Activated T-helper 1 cell treated with Interleukin-2 at 50 U/mL for 16 hours (primary cell): ENCODE measurements around the gene STX8.

Experiments used
- DNase-seq: peaks from one replicate; pipeline ENCODE4 v3.0.0-alpha.2; 2020; ENCODE audit warnings: low read depth

The STX8 gene

GRCh38 chr17:9439851-9440250 lies 135.8 kb downstream of the STX8 start:
- no peak for DNase-seq

DNA sequence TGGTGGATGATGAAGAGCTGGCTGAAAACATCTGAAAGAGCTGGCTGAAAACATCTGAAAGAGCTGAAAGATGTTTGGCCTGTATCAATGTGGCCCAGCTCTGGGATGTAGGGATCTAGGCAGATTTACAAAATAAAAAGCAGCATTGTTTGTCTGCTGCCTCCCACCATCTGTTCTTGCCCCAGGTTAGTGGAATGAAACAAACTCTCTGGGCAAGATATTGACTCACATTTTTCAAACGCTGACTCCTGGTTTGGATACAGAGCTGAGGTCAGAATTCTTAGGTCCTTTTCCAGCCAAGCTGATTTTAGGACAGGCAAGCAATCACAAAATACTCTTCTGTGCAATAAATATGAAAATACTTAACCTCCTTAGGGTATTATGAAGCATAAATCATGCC lies 139.0 kb downstream of the STX8 start:
- DNase-seq = no peak

DNA sequence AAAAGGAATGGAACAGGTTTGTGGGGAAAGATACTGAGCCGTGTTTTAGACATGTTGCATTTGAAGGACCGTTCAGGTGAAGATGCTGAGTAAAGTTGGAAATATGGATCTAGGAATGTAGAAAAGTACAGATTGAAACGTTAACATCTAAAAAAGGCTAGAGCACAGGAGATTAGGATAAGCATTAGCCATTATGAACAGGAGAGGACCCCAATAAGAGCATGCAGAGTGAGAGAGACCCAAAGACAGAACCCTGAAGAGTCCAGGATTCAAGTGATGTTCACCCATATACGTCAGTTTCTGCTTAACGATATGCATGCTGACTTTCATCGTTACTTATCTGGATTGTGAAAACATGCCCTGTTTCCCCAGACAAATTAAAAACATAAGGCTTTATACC lies 140.5 kb downstream of the STX8 start:
- DNase-seq = no peak

- no peak for DNase-seq
These were observed 141.0 kb downstream of the STX8 start for GRCh38 chr17:9434642-9435057.

GRCh38 chr17:9432934-9433421 lies 142.6 kb downstream of the STX8 start:
- no peak for DNase-seq

DNA sequence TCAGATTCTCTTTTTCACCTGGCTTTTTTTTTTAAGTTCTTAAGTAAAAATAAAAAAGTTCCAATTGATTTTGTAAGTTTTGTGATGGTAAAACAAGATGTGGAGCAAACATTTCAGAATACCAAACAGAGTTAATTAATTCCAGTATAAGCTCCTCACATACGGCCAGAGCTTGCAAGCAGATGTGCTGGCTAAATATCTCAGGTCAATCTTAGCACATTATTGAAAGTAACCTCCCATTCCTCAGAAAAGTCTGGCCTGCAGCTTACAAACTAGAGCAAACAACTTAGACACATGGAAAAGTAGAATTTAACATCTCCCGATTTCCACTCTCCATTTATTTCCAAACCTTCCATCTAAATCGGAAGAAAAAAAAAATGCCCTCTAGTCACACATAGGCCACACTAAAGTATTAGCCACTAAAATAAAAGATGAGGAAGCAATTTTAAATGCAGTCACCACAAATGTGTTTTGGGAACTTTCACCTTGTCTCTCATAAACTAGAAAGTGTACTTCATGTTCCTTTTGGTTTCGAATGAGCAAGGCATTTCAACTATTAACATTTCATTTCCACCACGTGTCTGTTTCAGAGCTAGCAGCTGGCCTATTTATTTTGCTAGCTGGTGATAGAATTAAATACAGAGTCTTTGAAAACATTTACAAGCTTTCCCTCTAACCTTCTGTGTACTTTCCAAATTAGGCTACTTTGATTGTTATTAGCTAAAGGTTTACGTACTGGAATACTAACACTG lies 143.3 kb downstream of the STX8 start:
- no peak for DNase-seq

DNA sequence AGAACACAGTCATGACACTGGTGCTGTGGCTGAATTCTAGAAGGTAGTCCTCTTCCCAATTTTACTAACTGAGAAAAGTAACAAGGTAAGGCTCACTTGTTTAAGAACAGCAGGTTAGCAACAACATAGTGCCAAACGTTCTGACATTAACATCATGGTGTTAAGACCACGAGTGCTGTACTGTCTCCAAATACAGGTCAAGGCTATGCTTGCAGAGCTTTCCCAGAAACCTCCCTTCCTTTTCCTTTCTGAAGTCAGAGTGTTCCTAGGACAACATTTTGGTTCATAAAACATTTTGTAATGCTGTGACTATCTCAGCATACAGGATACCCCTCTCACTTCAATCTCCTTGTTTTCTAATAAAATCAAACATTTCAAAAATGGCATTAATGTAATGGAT lies 144.0 kb downstream of the STX8 start:
- no peak for DNase-seq

DNA sequence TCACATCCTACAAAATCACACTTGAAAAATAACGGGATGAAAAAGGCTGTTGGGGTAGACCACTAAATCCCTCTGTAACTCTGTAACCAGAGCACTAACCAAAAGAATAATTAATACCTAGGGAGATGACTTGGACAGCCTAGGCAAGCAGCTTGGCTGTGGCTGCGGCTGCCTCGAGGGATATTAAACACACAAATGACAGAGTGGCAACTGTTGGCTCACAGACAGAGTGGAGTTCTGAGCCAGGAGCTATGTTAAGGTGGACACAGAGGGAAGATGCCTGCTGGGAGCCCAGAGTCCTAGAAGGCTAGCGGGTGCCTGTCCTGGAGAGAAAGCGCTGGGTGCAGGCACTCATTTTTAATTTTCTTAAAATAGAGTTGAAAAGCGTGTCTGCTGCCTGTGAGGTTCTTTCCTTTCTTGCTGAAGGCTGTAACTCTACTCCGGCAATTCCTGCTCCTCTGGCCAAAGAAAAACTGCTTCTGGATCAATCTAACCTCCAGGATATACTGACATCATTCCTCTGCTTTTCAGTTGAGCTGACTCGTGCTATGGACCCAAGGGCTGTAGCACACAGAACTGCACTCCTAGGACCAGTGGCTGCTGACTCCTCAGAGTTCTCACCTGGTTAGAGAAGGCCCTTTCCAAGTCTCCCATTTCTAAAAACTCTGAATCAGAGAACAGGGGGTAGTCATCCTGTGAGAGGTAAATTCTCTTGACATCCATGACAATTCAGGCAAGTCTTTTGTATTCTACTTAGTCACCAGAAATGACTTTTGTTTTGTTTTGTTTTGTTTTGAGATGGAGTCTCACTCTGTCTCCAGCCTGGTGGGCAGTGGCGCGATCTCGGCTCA lies 147.9 kb downstream of the STX8 start:
- no peak for DNase-seq

DNA sequence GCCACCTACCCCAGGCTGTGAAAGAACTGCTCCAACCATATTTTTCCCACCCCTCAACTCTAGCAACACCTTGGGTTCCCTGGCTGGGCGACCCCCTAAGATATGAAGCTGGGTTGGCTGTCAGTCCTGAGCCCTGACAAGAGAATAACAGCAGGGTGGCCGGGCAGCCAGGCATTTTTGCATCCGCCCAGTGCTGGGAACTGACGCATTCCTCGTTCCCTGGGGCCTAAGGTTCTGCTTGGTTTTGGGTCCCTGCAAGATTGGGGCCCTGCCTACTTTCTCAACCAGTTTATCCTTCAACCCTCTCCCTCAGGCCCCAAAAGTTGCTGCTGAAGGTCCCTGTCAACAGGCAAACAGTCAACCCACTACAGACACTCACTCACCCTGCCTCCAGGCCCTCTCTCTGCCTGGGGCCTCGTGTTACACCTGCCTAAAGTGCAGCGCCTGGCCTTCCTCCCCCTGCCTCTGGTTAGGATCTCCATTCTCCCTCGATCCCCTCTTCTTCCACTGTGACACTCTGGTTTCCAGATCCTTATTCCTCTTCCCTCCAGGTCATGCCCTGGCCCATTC lies 151.5 kb downstream of the STX8 start:
- DNase-seq = no peak

DNA sequence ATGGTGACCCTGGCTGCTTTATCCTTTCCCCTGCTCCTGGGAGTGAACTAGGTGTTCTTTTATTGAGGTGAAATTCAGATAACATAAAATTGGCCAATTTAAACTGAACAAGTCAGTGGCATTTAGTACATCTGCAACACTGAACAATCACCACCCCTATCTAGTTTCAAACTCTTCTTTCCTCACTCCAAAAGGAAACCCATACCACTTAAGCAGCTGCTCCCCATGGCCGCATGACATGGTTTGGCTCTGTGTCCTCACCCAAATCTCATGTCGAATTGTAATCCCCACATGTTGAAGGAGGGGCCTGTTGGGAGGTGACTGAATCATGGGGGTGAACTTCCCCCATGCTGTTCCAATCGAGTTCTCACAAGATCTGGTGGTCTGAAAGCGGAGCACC lies 154.1 kb downstream of the STX8 start:
- DNase-seq = no peak

DNA sequence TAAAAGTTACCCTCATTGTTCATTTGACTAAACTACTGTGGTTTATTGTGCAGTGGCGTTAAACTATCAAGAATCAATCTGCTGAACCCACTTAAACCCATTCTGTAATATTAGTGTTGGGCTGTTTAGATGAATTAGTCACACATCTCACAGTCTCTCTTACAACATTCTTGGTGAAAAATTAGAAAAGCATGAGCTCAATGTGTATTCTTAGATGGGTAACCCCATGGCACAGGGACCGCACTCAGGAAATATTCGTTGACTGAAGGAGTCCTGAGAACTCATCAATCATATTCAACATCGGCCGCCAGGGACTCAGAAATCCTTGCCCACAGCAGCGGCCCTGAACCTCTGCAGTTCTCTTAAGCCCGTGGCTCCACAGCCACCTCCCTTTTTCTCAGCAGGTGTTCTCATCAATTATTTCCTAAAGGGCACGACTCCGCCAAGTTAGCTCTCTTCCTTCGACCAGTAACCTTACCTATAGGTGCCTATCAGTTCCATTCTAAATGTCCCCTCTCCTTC lies 155.6 kb downstream of the STX8 start:
- DNase-seq = no peak

GRCh38 chr17:9414471-9414870 lies 161.1 kb downstream of the STX8 start:
- DNase-seq = no peak

- no peak for DNase-seq
These were observed 164.9 kb downstream of the STX8 start for GRCh38 chr17:9410737-9411136.

- no peak for DNase-seq
These were observed 165.3 kb downstream of the STX8 start for GRCh38 chr17:9410301-9410700.

DNA sequence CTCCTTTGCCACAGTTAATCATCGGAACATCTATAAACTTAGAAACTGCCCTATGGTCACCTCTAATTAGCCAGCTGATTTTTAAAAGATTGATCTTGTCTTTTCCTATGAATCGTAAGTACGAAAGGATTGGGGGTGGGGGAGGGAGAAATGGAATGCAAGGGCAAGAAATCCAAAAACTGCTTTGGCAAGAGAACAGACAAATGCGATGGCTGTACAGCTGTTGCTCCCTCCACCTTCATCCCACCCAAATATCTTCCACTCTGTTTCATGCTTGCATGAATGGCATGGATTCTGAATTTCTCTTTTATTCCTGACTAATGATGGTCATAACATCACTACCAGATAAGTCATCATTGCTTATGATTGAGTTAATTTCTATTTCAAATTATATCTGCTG lies 165.7 kb downstream of the STX8 start:
- no peak for DNase-seq

DNA sequence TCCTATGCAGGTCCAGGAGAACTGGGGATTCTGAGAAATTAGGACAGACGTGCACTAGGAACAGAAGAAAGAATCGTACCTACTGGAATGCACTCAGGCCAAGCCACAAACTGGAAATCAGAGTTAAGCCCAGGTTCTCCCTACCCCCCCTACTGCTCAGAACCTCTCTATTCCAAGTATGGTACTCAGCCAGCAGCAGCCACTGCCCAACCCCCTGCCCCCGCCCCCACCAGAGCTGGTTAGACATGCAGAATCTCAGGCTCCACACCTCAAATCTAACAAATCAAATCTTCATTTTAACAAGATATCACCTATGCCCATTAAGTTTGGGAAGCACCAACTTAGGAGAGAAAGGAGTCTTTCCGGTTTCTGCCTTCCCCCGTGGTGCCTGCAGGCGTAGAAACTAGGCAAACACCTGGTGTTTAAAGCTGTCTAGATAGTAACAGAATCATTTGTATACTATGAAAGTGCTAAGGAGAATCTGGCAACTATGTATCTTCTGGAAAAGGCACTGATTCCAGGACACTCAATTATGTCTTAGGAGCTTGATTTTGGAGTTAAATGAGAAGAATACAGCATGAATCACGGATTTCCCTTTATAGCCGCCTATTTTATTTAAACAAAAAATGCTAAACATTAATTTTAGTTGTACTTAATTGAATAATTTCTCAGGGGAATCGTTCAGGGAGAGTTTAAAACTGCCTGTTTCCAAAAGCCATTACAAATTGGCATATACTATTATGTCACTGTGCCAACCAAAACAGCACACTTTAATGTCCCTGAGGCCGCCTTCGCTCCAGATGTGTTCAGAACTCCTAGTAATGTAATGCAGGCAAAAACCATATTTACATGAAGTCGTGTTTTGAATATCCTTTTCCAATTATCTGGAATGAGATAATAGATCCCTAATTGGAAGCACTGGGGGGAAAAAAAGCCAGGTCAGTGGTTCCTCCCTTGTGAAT lies 166.5 kb downstream of the STX8 start:
- no peak for DNase-seq

DNA sequence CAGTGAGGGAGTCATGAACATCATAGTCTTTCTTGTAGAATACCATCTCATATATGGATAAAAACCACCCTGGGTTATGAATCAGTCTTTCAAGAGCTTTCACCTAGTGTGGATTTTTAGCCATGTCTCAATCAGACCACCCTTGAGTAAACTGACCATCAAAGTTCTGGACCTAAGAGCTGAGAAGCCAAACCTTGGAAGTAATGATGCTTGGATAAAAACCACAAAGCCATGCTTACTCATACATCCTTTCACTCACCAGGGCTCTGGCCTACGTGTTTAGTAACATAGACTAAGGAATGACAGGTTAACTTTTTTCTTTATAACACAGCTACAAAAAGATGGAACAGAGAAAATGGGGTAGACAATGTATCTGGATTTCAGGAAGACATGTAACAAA lies 167.2 kb downstream of the STX8 start:
- DNase-seq = no peak

- no peak for DNase-seq
These were observed 169.5 kb downstream of the STX8 start for GRCh38 chr17:9406046-9406606.

DNA sequence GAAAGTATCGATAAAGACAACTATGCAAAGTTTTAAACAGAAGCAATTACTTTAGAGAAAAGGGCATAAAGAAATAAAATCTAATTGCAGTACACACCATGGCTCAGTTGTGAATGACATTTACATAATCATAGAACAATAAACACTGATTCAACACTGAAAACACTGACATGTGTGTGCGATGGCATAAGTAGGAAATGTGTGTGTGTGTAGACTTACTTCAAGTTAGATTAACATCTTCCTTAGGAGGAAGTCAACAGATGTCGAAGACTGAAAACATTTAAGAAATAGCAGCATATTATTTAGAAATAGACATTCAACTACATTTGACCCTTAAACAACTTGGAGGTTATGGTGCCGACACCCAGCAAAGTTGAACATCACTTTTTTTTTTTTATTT lies 172.4 kb downstream of the STX8 start:
- DNase-seq = no peak

- DNase-seq = no peak
These were observed 172.9 kb downstream of the STX8 start for GRCh38 chr17:9402590-9403199.

DNA sequence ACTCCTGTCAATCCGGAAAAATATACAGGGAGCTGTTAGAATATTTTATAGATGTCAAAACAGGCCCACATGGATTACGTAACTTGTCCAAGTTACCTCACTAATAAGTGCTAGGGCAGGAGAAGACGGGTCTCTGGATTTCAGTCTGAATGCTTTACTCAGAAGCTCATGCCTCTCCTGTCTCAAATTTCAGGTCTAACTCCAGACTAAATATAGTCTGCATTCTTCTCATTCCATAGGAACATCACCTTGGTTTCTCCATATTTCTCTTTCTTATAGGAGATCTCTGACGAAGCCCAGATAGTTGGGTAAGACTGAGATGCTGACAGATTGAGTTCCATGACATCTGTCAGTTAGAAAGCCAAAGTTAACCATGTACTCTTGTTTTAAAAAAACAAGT lies 174.2 kb downstream of the STX8 start:
- no peak for DNase-seq
